ENCODE measurements around the gene NXF3.
"Not testable (repeated sequence)": the region's sequence is repeated elsewhere in the genome, so short reads cannot be mapped to it uniquely, and the experiment has no call there.

Gene NXF3

GRCh38 chrX:103033371-103033770, 59.6 kb downstream of the NXF3 start:
- DNase-seq: not testable (repeated sequence)

Data from effector CD8-positive, alpha-beta T cell (primary cell).